ENCODE results near the gene GALK2.

DNA sequence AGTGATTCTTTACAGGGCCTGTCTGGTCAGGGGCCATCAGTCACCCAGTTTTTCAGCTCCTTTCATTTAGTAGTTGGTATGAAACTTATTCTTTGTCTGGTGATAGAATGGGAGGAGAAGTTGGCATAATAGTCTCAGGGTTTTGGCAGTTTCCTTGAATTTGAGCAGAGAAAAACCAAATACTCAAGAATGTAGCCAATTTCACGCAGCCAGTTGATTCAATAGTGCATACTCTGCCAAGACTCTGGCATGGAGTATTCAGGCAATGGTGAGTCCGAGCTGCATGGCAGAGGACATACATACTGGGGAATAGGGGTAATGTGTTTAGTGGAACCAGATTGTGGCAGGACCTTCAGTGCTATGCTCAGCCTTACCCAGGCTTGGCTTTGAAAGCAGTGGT lies 118.3 kb downstream of the GALK2 start:
- TF ChIP-seq, protein P1, sequence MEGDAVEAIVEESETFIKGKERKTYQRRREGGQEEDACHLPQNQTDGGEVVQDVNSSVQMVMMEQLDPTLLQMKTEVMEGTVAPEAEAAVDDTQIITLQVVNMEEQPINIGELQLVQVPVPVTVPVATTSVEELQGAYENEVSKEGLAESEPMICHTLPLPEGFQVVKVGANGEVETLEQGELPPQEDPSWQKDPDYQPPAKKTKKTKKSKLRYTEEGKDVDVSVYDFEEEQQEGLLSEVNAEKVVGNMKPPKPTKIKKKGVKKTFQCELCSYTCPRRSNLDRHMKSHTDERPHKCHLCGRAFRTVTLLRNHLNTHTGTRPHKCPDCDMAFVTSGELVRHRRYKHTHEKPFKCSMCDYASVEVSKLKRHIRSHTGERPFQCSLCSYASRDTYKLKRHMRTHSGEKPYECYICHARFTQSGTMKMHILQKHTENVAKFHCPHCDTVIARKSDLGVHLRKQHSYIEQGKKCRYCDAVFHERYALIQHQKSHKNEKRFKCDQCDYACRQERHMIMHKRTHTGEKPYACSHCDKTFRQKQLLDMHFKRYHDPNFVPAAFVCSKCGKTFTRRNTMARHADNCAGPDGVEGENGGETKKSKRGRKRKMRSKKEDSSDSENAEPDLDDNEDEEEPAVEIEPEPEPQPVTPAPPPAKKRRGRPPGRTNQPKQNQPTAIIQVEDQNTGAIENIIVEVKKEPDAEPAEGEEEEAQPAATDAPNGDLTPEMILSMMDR (IDR thresholded peaks at IDR 0.05; ENCODE audit: insufficient read depth, low read length, poor library complexity, severe bottlenecking), result no peak
- TF ChIP-seq EZH2phosphoT487 (conservative IDR thresholded peaks at IDR 0.05; ENCODE audit: low read length), result no peak
